Erythroblast (primary cell): ENCODE results near the gene IGFLR1.

Source experiments
- GATA1 ChIP-seq: IDR thresholded peaks from 2 replicates; pipeline ENCODE4 v1.6.1; 2011; ENCODE audit warnings: low read depth, mild to moderate bottlenecking, control low read depth, low read length, moderate library complexity
- POLR2A ChIP-seq: IDR thresholded peaks from 2 replicates; pipeline ENCODE4 v1.6.1; 2011; ENCODE audit warnings: mild to moderate bottlenecking, low read length

DNA sequence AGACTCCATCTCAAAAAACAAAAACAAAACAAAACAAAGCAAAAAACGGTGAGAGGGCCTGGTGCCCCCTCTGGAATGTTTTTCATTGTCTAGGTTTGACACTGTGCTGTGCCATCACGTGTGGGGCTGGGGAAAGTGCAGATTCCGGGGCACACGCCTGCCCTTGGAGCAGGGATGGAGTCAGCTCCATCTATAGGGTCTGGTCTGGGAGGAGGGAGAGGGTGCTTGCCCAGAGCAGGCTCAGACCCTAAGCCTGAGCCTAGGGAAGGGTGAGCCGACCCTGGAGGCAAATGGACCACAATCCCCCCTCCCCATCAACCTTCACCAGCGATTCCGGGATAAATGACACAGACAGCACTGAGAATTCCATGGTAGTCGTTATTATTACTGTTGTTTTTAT is 48.8 kb downstream of the IGFLR1 start:
- no peak for TF ChIP-seq POLR2A
- TF ChIP-seq GATA1: no peak
